BLaER1 (cell line): ENCODE data around the gene ACSS1.
A peak's percentile ranks its signal among the peaks of the same experiment; 100 is the strongest.

Experiments
- H3K27ac ChIP-seq: shearing (Covaris generic); formaldehyde crosslinking; 2 replicates; pipeline ENCODE4 v1.8.1; 2022
- H3K27me3 ChIP-seq: shearing (Covaris generic); formaldehyde crosslinking; 2 replicates; pipeline ENCODE4 v1.8.1; 2022
- H3K36me3 ChIP-seq: shearing (Covaris generic); formaldehyde crosslinking; 2 replicates; pipeline ENCODE4 v1.8.1; 2022
- H3K4me1 ChIP-seq: shearing (Covaris generic); formaldehyde crosslinking; 2 replicates; pipeline ENCODE4 v1.8.1; 2022
- H3K4me2 ChIP-seq: shearing (Covaris generic); formaldehyde crosslinking; 2 replicates; pipeline ENCODE4 v1.8.1; 2022
- H3K4me3 ChIP-seq: shearing (Covaris generic); formaldehyde crosslinking; 2 replicates; pipeline ENCODE4 v1.8.1; 2022
- H3K9ac ChIP-seq: shearing (Covaris generic); formaldehyde crosslinking; 2 replicates; pipeline ENCODE4 v1.8.1; 2022
- H3K9me3 ChIP-seq: shearing (Covaris generic); formaldehyde crosslinking; 2 replicates; pipeline ENCODE4 v1.8.1; 2022
- H4K20me1 ChIP-seq: shearing (Covaris generic); formaldehyde crosslinking; 2 replicates; pipeline ENCODE4 v1.8.1; 2022
- Cebpa-rat ChIP-seq: shearing (Covaris generic); IDR thresholded peaks from 2 replicates; pipeline ENCODE4 v1.8.1; 2022

The ACSS1 gene

DNA sequence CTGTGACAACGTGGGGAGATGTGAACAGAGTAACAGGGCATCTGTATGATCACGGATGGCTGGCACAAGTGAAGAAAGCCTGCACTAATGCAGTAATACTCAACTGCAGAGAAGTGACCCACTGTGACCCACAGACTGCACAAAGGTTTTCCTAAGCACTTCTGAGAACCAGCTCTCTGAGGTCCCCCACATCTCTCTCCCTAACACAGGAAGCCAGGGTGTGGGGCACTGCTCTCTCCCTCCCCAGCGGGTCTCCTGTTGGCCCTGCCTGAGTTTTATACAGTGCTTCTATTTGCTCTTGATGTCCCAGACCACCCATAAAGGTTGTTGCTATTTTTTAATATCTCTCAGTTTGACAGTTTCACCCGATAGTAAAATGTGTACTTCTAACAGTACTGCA lies 76.7 kb downstream of the ACSS1 start:
- no peak for TF ChIP-seq Cebpa-rat
- Histone ChIP-seq H3K4me3 (no peak overlapping the region), H3K36me3 (peaks cover 80% of the 10 kb centered on the region), H3K4me2 (no peak overlapping the region), H3K4me1 (peaks cover 23% of the 10 kb centered on the region), H3K9me3 (peaks cover 34% of the 10 kb centered on the region), H3K27ac (no peak overlapping the region), H4K20me1 (peaks cover 28% of the 10 kb centered on the region), H3K9ac (no peak overlapping the region), H3K27me3 (no peaks in the 10 kb centered on the region)

DNA sequence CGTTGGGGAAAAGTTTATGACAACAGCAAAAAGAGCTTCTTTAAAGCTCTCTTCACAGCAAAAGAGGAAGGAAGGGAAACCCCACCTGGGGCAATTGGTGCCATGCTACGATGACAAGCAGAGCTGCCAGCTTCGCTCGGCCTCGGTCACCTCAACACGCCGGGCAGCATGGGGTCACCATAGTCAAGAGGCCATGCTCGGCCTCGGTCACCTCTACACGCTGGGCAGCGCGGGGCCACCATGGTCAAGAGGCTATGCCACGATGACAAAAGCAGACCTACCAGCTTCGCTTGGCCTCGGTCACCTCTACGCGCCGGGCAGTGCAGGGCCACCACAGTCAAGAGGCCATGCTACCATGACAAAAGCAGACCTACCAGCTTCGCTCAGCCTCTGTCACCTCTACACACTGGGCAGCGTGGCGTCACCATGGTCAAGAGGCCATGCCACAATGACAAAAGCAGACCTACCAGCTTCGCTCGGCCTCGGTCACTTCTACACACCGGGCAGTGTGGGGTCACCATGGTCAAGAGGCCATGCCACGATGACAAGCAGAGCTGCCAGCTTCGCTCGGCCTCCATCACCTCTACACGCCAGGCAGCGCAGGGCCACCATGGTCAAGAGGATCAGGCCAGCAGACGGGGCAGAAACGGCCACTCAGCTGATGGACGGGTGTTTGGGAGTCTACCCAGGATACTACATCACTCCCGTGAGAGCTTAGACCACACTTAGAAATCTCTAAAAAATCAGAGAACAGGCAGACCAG lies 77.5 kb downstream of the ACSS1 start:
- Histone ChIP-seq H3K4me2 (no peak overlapping the region), H3K27me3 (no peaks in the 10 kb centered on the region), H3K27ac (no peak overlapping the region), H3K9me3 (peaks cover 42% of the 10 kb centered on the region), H3K4me1 (peaks cover 15% of the 10 kb centered on the region), H3K4me3 (no peak overlapping the region), H3K9ac (no peak overlapping the region), H3K36me3 (peaks cover 83% of the 10 kb centered on the region), H4K20me1 (peaks cover 20% of the 10 kb centered on the region)
- TF ChIP-seq Cebpa-rat = no peak

DNA sequence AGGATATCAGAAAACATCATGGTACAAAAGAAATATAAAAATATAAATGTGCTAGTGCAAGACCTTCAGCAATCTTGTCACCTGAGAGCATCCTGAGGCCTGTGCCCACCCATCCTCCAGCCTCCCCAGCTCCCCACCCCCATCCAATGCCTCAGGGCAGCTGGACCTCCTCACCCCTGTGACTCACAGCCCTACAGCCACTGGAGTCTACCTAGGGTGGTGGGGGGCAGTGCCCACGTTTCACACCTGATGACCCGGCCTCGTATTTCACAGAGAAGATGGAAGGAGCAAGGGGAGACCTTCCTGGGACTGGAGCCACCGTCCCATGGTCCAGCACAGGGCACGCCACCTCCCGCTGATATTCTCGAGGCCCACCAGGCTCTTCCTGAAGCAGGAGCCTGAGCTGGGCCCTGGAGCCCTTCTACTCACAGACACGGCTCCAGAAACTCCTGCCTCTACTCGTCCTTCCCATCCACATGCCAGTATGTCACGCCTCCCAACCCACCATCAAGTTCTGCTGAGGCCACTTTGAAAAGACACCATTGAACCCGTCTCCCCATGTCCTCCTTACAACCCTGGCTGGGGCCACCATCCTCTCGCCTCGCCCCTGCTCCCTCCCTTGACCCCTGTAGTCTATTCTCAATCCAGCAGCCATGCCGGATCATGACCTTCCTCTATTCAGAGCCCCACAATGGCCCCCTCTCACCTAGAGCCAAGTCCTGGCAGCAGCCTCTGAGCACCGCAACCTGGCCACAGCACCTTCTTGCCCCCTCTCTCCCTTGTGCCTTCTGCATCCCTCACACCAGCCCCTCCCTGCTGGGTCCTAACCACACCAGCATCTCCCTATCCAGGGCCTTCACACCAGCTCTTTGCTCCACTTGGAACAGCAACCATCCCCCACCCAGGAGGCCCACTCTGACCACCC lies 78.6 kb downstream of the ACSS1 start:
- no peak overlapping the region for H3K9ac ChIP-seq
- peaks cover 10% of the 10 kb centered on the region; the same call in 1 of the 2 replicates for H4K20me1 ChIP-seq
- H3K4me1 ChIP-seq = peaks cover 6% of the 10 kb centered on the region; the same call in 1 of the 2 replicates
- no peaks in the 10 kb centered on the region for H3K27me3 ChIP-seq
- H3K4me3 ChIP-seq = no peak overlapping the region
- H3K27ac ChIP-seq = no peak overlapping the region
- no peak overlapping the region for H3K4me2 ChIP-seq
- TF ChIP-seq Cebpa-rat = no peak
- H3K9me3 ChIP-seq = peaks cover 43% of the 10 kb centered on the region
- H3K36me3 ChIP-seq = peaks cover 82% of the 10 kb centered on the region

DNA sequence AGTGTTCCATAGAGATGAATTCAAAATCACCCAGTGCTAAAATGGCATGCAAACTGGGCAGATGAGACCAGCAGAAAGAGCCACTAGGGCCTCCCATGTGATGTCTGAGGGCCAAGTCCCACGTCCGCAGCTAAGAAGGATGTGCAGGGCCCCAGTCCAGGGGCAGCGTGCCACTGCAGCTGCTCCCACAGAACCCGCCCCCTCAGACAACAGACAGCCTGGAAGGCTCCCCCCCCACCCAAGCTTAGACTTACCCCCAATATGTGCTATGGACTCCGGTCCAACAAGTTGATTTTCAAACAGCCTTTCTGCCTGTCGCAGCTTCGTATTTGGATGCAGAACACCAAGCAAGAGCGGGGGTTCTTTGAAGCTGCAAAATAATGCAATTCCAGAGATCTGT lies 79.4 kb downstream of the ACSS1 start:
- peaks cover 43% of the 10 kb centered on the region for H3K9me3 ChIP-seq

DNA sequence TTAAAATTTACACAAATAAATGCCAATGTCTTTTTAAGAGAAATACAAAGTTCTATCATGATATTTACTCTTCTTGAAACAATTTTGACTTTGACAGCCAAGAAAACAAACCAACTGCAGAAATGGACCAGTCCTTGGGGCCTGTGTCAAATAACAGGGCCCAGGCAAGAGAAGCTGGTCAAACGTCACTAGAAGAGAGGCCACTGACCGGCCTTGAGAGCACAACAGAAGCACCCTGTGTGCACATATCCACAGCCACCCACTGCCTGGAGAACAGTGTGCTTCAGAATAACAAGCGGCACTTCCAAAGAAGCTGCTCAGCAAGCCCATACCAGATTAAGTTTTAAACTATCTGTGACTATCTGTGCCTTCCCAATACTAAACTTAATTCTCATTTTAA lies 80.1 kb downstream of the ACSS1 start:
- peaks cover 79% of the 10 kb centered on the region for H3K36me3 ChIP-seq
- no peak overlapping the region for H3K9ac ChIP-seq
- TF ChIP-seq Cebpa-rat = no peak
- H3K27me3 ChIP-seq = no peaks in the 10 kb centered on the region
- H4K20me1 ChIP-seq = 0 out of 2 replicates have a peak, but pooled peaks cover 5% of the 10 kb centered on the region
- H3K4me2 ChIP-seq = no peak overlapping the region
- peaks cover 6% of the 10 kb centered on the region; the same call in 1 of the 2 replicates for H3K4me1 ChIP-seq
- peaks cover 43% of the 10 kb centered on the region for H3K9me3 ChIP-seq
- no peak overlapping the region for H3K4me3 ChIP-seq
- H3K27ac ChIP-seq = no peak overlapping the region

More for the DNA sequence above, 79.4 kb downstream of the ACSS1 start:
- H3K27me3 ChIP-seq = no peaks in the 10 kb centered on the region
- peaks cover 79% of the 10 kb centered on the region for H3K36me3 ChIP-seq
- no peak overlapping the region for H3K4me2 ChIP-seq
- H3K27ac ChIP-seq = no peak overlapping the region
- H4K20me1 ChIP-seq = 0 out of 2 replicates have a peak, but pooled peaks cover 5% of the 10 kb centered on the region
- no peak for TF ChIP-seq Cebpa-rat
- no peak overlapping the region for H3K9ac ChIP-seq
- peaks cover 6% of the 10 kb centered on the region; the same call in 1 of the 2 replicates for H3K4me1 ChIP-seq
- no peak overlapping the region for H3K4me3 ChIP-seq

DNA sequence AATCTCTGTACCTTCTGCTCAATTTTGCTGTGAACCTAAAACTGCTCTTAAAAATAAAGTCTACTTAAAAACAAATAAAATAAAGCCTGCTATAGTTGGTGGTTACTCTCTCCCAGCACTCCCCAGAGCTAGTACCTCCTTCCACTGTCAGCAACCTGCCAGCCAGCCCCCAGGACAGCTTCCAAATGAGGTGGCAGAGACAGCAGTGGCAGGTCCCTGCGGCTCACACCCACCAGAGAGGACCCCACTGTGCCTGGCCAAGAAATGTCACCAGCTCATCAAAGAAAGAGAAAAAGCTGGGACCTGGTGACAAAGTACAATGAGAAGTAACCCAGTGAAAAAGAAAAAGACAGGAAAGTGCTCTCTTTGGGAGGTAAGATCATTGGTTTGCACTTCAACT lies 80.6 kb downstream of the ACSS1 start:
- Histone ChIP-seq H3K9ac (no peak overlapping the region), H3K4me1 (peaks cover 9% of the 10 kb centered on the region), H3K4me3 (no peak overlapping the region), H3K4me2 (no peak overlapping the region), H4K20me1 (peaks cover 8% of the 10 kb centered on the region; the same call in 1 of the 2 replicates), H3K9me3 (peaks cover 43% of the 10 kb centered on the region), H3K36me3 (peaks cover 79% of the 10 kb centered on the region), H3K27me3 (no peaks in the 10 kb centered on the region), H3K27ac (no peak overlapping the region)
- TF ChIP-seq Cebpa-rat = no peak

DNA sequence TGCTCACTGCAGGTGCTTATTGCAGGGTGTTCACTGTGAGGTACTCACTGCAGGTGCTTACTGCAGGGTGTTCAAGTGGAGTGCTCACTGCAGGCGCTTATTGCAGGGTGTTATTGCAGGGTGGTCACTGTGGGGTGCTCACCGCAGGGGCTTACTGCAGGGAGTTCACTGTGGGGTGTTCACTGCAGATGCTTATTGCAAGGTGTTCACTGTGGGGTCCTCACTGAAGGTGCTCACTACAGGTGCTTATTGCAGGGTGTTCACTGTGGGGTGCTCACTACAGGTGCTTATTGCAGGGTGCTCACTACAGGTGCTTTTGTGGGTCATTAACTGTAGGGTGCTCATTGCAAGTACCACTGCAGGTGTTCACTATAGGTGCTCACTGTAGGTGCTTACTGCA lies 85.6 kb downstream of the ACSS1 start:
- peaks cover 20% of the 10 kb centered on the region for H3K9me3 ChIP-seq
- no peak for TF ChIP-seq Cebpa-rat
- no peaks in the 10 kb centered on the region for H3K27me3 ChIP-seq
- H3K4me2 ChIP-seq = peak overlapping the region; percentile 77; the same call in 1 of the 2 replicates
- H3K9ac ChIP-seq = no peak overlapping the region
- H3K36me3 ChIP-seq = peaks cover 68% of the 10 kb centered on the region
- peaks cover 12% of the 10 kb centered on the region; the same call in 1 of the 2 replicates for H4K20me1 ChIP-seq
- no peak overlapping the region for H3K27ac ChIP-seq
- no peak overlapping the region for H3K4me3 ChIP-seq
- H3K4me1 ChIP-seq = peaks cover 30% of the 10 kb centered on the region

DNA sequence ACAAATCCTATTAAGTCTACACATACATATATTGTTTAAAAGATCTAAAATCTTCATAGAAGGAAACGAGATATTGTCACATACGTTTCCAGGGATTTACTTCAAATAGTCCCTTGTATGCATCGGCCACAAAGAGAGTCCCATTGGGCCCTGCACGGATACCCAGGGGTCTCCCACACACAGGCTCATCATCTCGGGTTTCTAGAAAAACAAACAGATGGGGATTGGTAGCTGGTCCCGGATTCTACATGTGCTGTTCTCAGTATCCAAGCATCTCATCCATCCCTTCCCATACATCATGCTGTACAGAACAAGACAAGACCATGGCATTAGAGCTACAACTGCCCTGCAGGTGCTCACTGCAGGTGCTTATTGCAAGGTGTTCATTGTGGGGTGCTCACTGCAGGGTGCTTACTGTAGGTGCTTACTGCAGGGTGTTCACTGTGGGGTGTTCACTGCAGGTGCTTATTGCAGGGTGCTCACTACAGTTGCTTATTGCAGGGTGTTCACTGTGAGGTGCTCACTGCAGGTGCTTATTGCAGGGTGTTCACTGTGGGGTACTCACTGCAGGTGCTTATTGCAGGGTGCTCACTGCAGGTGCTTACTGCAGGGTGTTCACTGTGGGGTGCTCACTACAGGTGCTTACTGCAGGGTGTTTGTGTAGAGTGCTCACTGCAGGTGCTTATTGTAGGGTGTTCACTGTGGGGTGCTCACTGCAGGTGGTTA lies 86.4 kb downstream of the ACSS1 start:
- no peak overlapping the region for H3K4me3 ChIP-seq
- H3K36me3 ChIP-seq = peaks cover 68% of the 10 kb centered on the region

DNA sequence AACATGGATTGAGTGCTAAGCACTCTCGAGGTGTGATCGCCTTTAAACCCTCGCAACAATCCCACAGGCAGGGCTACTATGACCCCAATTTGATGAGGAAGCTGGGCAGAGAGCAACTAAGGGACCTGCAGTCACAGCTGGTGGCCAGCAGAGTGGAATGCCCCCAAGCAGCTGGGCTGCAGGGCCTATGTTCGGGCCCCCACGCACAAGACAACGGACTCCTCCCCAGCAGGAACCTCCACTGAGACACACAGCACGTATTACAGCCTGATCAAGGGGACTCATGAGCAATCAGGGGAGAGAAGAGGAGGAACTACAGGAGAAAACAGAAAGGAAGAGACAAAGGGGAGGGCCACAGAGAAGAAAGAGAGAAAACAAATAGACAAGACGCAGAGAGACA lies 87.2 kb downstream of the ACSS1 start:
- Histone ChIP-seq H3K4me3 (no peak overlapping the region), H3K36me3 (peaks cover 71% of the 10 kb centered on the region), H4K20me1 (peaks cover 12% of the 10 kb centered on the region; the same call in 1 of the 2 replicates), H3K9me3 (peaks cover 4% of the 10 kb centered on the region; the same call in 1 of the 2 replicates), H3K4me1 (peaks cover 30% of the 10 kb centered on the region), H3K27ac (peak overlapping the region; percentile 66), H3K9ac (peak overlapping the region; percentile 51; the same call in 1 of the 2 replicates), H3K4me2 (peak overlapping the region; percentile 77), H3K27me3 (no peaks in the 10 kb centered on the region)
- TF ChIP-seq Cebpa-rat = no peak

More for the DNA sequence above, 86.4 kb downstream of the ACSS1 start:
- no peak for TF ChIP-seq Cebpa-rat
- H3K27ac ChIP-seq = peak overlapping the region; percentile 66; the same call in 1 of the 2 replicates
- peak overlapping the region; percentile 51; the same call in 1 of the 2 replicates for H3K9ac ChIP-seq
- peaks cover 12% of the 10 kb centered on the region; the same call in 1 of the 2 replicates for H4K20me1 ChIP-seq
- peaks cover 30% of the 10 kb centered on the region for H3K4me1 ChIP-seq
- H3K9me3 ChIP-seq = peaks cover 12% of the 10 kb centered on the region
- H3K4me2 ChIP-seq = peak overlapping the region; percentile 77
- H3K27me3 ChIP-seq = no peaks in the 10 kb centered on the region
